NCI-H187 (cell line): ENCODE data around the gene CDK2.
"Not testable (repeated sequence)": the region's sequence is repeated elsewhere in the genome, so short reads cannot be mapped to it uniquely, and the experiment has no call there.

Experiments
- DNase-seq, 2 experiments: peaks; one replicate each; lab custom pipeline; 2025; lab: John Stamatoyannopoulos, UW

The CDK2 gene

DNA sequence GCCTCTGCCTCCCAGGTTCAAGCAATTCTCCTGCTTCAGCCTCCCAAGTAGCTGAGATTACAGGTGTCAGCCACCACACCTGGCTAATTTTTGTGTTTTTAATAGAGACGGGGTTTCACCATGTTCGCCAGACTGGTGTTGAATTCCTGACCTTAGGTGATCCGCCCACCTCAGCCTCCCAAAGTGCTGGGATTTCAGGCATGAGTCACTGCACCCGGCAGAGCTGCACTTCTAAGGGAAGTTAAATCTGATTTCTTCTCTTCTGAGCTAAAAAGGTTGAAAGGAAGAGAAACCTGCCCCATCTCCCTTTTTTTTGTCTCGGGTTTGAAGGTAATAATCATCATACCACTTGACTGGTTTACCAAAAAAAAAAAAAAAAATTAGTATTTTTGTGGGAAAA, 15.3 kb downstream of the CDK2 start:
- not testable (repeated sequence) for DNase-seq

DNA sequence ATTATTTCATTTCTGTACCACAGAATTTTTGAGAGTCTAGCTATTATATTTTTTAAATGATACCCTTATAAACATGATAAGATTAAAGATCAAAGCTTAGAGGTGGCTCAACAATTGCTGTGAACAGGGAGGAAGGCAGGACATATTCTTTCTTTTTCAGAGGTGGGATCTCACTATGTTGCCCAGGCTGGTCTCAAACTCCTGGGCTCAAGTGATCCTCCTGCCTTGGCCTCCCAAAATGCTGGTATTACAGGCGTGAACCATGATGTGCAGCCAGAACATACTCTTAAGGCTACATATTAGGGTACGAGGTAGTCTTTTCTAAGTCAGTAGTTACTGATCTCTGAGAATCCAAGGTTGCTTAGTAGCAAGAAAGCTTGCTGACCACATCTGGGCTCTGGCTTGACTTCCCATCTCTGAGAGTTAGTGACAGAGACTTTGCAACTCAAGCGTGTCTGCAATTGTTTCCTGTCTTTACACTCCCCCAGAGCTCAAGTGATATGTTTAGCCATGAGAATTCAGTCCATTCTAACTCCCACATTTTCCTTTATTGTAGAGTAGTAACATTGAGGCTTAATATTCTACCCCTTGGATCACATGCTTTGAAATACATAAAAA, 15.8 kb downstream of the CDK2 start:
- DNase-seq: no peak

DNA sequence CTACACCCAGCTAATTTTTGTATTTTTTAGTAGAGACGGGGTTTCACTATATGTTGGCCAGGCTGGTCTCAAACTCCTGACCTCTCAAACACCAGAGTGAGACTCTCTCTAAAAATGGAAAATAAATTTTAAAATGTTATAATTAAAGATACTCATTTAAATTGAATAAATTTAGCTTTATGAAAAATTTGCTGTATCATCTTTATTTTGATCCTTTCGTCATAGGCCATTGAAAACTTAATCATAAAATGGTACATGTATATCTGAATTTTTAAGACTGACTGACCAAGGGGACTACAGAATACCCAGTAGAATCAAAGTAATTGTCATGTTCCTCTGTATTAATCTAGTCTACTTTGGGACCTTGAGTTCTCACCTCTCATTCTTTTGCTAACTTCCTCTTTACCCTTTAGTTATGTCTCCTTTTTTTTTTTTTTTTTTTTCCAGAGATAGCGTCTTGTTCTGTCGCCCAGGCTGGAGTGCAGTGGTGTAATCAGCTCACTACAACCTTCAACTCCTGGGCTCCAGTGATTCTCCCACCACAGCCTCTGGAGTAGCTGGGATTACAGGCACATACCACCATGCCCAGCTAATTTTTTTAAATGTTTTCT, 16.7 kb downstream of the CDK2 start:
- no peak for DNase-seq

DNA sequence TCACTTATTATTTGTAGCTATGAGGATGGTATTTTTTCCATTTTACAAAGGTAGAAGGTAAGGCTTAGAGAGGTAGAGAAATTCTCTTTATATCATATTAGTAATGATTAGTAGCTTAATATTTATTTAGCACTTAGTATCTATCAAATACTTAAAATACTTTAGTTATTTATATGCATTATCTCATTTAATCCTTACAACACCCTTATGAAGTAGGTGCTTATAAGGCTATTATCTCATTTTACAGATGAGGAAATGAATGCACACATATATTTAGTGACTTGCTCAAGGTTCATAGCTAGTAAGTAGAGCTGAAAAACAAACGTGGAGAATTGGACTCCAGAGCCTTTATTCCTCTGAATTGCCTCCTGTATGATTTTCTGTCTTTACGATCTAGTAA, 18.2 kb downstream of the CDK2 start:
- DNase-seq: no peak

DNA sequence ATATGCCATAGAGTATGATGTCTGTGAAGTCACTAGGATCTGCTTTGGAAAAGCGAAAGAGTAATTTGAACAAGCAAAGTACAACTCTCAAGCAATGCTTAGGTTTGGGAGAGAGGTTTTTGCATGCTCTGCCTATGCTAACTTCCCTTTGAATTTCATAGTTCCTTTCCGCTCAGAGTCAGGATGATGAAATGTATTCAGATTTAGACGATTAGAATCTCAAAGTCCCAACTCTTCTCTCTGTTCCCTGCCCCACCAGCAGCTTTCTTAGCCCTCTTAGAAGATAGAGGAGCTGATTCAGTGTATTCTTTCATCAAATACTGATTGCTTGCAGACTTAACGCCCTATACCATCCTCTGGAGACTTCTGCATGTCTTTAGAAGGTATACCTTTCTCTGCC, 18.7 kb downstream of the CDK2 start:
- no peak for DNase-seq

DNA sequence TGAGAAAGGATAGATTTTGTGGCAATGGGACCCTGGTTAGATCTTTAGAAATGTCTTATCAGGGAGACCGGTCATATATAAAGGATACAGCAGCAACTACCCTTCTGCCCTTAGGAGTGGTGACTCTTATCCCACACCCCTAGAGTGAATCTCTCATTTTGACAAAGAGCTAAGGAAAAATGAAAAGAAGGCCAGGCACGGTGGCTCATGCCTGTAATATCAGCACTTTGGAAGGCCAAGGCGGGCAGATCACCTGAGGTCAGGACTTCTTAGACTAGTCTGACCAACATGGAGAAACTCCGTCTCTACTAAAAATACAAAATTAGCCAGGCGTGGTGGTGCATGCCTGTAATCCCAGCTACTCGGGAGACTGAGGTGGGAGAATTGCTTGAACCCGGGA, 19.3 kb downstream of the CDK2 start:
- DNase-seq: not testable (repeated sequence)

DNA sequence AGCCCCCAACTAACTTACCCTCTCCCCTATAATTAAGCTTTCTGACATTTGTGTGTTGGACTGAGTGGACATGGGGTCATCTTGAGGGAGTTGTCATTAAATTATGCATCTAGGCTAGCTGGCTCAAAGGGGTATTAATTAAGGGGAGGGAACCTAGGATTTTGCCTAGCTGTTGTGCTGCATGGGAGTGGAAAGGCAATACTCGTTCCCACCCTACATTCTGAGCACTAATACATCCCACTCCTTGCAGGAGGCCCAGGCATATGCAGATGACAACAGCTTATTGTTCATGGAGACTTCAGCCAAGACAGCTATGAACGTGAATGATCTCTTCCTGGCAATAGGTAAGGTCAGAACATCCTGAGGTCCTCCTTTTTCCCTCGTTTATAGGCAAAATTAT, 24.5 kb downstream of the CDK2 start:
- DNase-seq: no peak

GRCh38 chr12:55993230-55993853, 26.7 kb downstream of the CDK2 start:
- DNase-seq: no peak

- DNase-seq: no peak
Observed at GRCh38 chr12:55995366-55995765, 28.7 kb downstream of the CDK2 start.

DNA sequence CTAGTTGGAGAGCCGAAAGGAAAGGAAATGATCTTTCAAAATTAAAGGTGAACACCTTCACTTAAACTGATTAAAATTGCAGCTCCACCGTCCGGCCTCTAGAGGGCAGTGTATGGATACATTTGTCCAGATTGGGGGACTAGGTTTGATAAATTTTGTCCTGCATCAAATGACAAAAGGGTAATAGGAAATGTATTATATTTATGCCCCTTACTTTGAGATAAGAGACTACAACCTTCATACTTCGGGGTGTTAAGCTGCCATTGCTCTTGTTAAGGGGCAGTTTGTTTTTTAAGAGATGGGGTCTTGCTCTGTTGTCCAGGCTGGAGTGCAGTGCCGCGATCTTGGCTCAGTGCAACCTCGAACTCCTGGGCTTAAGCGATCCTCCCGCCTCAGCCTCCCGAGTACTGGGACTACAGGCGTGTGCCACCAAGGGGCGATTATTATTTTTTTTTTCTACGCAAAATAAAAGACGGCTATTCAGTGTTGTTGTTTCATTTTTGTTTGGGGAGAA, 29.6 kb downstream of the CDK2 start:
- peak; percentile 40 to 43 for DNase-seq

DNA sequence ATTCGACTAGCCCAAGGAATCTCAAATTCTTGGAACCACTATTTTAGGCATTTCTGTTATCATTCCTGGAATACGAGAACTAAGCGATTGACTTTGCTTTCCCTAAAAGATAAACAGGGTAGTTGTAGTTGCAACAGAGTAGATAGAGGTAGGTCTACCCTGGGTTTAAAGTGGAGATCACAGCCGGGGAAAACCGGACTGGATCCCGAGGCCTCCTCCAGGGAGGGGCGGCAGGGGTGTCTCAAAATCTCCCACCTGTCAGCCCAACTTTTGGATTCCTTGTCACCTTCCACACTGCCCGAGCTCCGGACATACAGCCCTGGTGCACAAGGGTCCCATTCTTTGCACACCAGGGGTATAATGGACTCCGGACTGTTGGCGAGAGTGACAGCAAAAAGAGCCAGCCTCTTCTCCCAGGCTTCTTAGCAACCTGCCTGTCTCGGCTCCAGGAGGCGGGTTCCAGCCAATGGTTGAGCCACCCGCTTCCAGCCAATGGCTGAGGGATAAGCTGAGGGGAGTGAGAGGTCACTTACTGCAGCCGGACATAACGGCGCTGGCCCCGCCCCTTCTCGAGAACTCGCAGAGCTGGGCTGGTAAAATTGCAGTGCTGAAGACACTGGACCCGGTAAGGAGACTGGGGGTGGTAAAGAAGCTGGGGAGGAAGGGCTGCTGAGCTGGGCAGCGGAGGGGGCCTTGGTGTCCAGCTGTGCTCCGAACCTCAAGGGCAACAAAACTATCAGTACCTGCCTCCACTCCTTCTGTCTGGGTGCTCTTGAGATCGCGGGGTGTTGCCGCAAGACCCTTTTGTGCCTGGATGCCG, 30.3 kb downstream of the CDK2 start, which contains the start of gene SUOX:
Gene SUOX (plus strand): TSS at position 562 of the 820 bp plus-strand sequence. CDS start 4,946 bp downstream, outside the sequence.
- peak; percentile 82 to 88 for DNase-seq

- no peak for DNase-seq
Observed at GRCh38 chr12:55997535-55997859, 30.9 kb downstream of the CDK2 start.

GRCh38 chr12:55999522-55999921, 32.9 kb downstream of the CDK2 start:
- not testable (repeated sequence) for DNase-seq

GRCh38 chr12:55999999-56000540, 33.4 kb downstream of the CDK2 start:
- not testable (repeated sequence) for DNase-seq

DNA sequence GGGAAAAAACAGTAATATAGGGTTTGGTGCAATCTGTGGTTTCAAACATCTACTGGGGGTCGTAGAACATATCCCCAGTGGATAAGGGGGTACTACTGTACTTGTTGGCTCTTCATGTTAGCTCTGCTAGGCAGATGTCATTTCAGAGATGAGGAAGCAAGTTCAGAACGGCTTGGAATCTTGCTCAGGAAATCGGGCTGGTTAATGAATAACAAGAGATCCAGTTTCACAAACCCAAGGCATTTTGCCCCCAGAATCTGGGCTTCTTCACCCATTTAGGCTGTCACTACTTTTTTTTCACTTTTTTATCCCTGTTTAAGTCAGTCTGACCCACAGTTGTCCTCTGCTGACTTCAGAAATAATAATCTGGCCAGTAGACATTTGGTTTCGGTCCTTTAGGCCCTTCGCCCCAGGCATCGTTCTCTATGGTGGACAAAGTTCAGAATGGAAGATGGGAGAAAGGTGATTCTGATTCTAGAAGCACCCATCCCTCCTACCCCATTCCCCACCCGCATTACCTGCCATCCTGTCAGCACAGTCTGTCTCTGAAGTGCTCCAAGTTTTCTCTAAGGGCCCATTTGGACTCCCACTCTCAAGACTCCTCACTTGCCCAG, 35.0 kb downstream of the CDK2 start:
- DNase-seq: no peak

- DNase-seq: not testable (repeated sequence)
Observed at GRCh38 chr12:56003376-56003775, 36.7 kb downstream of the CDK2 start.

DNA sequence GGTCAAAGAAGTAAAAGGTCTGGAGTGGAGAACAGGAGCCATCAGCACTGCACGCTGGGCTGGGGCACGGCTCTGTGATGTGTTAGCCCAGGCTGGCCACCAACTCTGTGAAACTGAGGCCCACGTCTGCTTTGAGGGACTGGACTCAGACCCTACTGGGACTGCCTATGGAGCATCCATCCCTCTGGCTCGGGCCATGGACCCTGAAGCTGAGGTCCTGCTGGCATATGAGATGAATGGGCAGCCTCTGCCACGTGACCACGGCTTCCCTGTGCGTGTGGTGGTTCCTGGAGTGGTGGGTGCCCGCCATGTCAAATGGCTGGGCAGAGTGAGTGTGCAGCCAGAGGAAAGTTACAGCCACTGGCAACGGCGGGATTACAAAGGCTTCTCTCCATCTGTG, 37.6 kb downstream of the CDK2 start:
- DNase-seq: no peak

GRCh38 chr12:56007564-56008559, 41.2 kb downstream of the CDK2 start:
- peak; percentile 70 to 75 for DNase-seq

DNA sequence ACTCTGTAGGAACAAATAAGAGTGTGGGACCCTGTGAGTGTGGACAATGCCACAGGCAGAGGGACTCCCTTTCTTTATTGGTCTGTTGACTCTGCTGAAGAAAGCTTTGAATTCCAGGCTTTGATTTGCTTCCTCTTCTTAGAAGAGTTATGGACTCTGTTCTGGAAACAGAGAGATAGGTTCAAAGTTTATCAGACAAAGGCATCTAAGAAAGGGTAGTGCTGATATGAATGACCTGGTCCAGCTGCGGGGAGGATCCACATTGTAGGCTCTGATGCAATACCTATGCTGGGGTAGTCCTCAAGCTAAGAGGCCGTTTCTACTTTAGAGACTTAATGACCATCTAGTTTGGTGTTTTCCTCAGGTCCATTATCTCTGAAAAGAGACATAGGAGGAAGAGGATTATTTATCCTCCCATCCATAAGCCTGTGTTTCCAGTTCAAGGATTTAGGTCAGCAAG, 43.5 kb downstream of the CDK2 start:
- no peak for DNase-seq

- no peak for DNase-seq
Observed at GRCh38 chr12:56011509-56012090, 45.0 kb downstream of the CDK2 start.
